ENCODE data around the gene FOXP1.

Gene FOXP1

GRCh38 chr3:71177375-71177774 lies 406.2 kb downstream of the FOXP1 start:
- no peak for DNase-seq (ENCODE audit: low read depth)
- TF ChIP-seq CTCF (IDR thresholded peaks at IDR 0.05; ENCODE audit: low read depth, low read length, missing control alignments) = no peak
- no peak overlapping the region for H3K4me3 ChIP-seq (ENCODE audit: low read depth, low read length)

GRCh38 chr3:71176366-71176765 lies 407.2 kb downstream of the FOXP1 start:
- no peak overlapping the region for H3K4me3 ChIP-seq (ENCODE audit: low read depth, low read length)
- DNase-seq (ENCODE audit: low read depth) = no peak
- no peak for TF ChIP-seq CTCF (IDR thresholded peaks at IDR 0.05; ENCODE audit: low read depth, low read length, missing control alignments)

- DNase-seq (ENCODE audit: low read depth) = no peak
- TF ChIP-seq CTCF (IDR thresholded peaks at IDR 0.05; ENCODE audit: low read depth, low read length, missing control alignments) = no peak
- H3K4me3 ChIP-seq (ENCODE audit: low read depth, low read length) = no peak overlapping the region
These were observed 407.7 kb downstream of the FOXP1 start for GRCh38 chr3:71175691-71176365.

- H3K4me3 ChIP-seq (ENCODE audit: low read depth, low read length) = no peak overlapping the region
- DNase-seq (ENCODE audit: low read depth) = no peak
- TF ChIP-seq CTCF (IDR thresholded peaks at IDR 0.05; ENCODE audit: low read depth, low read length, missing control alignments) = no peak
These were observed 410.6 kb downstream of the FOXP1 start for GRCh38 chr3:71172951-71173350.

GRCh38 chr3:71172189-71172588 lies 411.3 kb downstream of the FOXP1 start:
- no peak for TF ChIP-seq CTCF (IDR thresholded peaks at IDR 0.05; ENCODE audit: low read depth, low read length, missing control alignments)
- no peak for DNase-seq (ENCODE audit: low read depth)
- no peak overlapping the region for H3K4me3 ChIP-seq (ENCODE audit: low read depth, low read length)

GRCh38 chr3:71171247-71171646 lies 412.3 kb downstream of the FOXP1 start:
- no peak overlapping the region for H3K4me3 ChIP-seq (ENCODE audit: low read depth, low read length)
- DNase-seq (ENCODE audit: low read depth) = no peak
- no peak for TF ChIP-seq CTCF (IDR thresholded peaks at IDR 0.05; ENCODE audit: low read depth, low read length, missing control alignments)

GRCh38 chr3:71168880-71169411 lies 414.6 kb downstream of the FOXP1 start:
- no peak overlapping the region for H3K4me3 ChIP-seq (ENCODE audit: low read depth, low read length)

More at GRCh38 chr3:71168880-71169411, 414.6 kb downstream of the FOXP1 start:
- DNase-seq (ENCODE audit: low read depth) = no peak
- TF ChIP-seq CTCF (IDR thresholded peaks at IDR 0.05; ENCODE audit: low read depth, low read length, missing control alignments) = no peak

Data from GM12864 (cell line).